Right lobe of liver (tissue), 6 donors: ENCODE results near the gene PAAF1. TPM values are rescaled to one million over a fixed set of nuclear protein-coding genes. Genes with fewer than 3 reads are reported as not detected.

Experiments used
- ATAC-seq, 4 donors: fragments of 200-7000 bp; cut with Tn5 transposase; one replicate each; pipeline ENCODE4 v1.9.1; 2020; ENCODE audit warnings: mild to moderate bottlenecking in 4 of 4, moderate library complexity in 4 of 4
- DNase-seq, 3 donors: peaks; one replicate each; pipeline ENCODE4 v3.0.0-alpha.2; 2020
- H3K27ac ChIP-seq, 3 donors: fragments of 200-600 bp; one replicate each; pipeline ENCODE4 v1.8.0; 2022
- H3K27me3 ChIP-seq, 2 donors: fragments of 200-600 bp; one replicate each; pipeline ENCODE4 v1.8.0; 2022
- H3K36me3 ChIP-seq, 4 donors: fragments of 200-600 bp; sonication (generic) in 1 of 4; one replicate each; pipeline versions ENCODE4 v1.5.1 to v1.8.0; 2017 to 2022; ENCODE audit warnings: control low read depth in 1 of 4
- H3K4me1 ChIP-seq, 4 donors: fragments of 200-600 bp; sonication (generic) in 1 of 4; one replicate each; pipeline versions ENCODE4 v1.5.1 to v1.8.0; 2017 to 2022; ENCODE audit warnings: control low read depth in 1 of 4
- H3K4me3 ChIP-seq, 3 donors: fragments of 200-600 bp; one replicate each; pipeline ENCODE4 v1.8.0; 2022
- H3K9me3 ChIP-seq, 4 donors: fragments of 200-600 bp; sonication (generic) in 1 of 4; one replicate each; pipeline versions ENCODE4 v1.5.1 to v1.8.0; 2017 to 2022; ENCODE audit warnings: control low read depth in 1 of 4
- POLR2A ChIP-seq: fragments of 450-650 bp; IDR thresholded peaks from one replicate; pipeline ENCODE4 v1.6.1; 2017; ENCODE audit warnings: antibody characterized with exemption, mild to moderate bottlenecking
- WGBS: methylation state at CpG from one replicate; pipeline ENCODE4 v1.1.6; 2018; ENCODE audit warnings: low coverage, low lambda C conversion rate; ENCODE audit not compliant: insufficient coverage; ENCODE audit errors: missing lambda C conversion rate; 5-methylcytosine and 5-hydroxymethylcytosine counted together
- intact Hi-C, 2 donors: fragments of 100-400 bp; cut with DNase I; formaldehyde crosslinking; loops; one replicate each; pipeline versions ENCODE4 v1.11.2 to v1.14.1; 2022
- total RNA-seq, 6 experiments: library from RNA; depleted of rRNA in 2 of 6; stranded (reverse); fragments of >200 nt in 2 of 6; fragmentation: NEBNext Ultra II Directional in 3 of 6; extraction: Animal tissue kit (Norgen Biotek cat#: 25700) in 3 of 6; gene quantifications; one replicate each; pipeline versions ENCODE4 v1.1.0 to v1.2.4, GENCODE V29; 2016 to 2023
- TF ChIP-seq, protein P1 (sequence below), 4 donors: fragments of 200-600 bp in 3 of 4; fragments of 450-650 bp in 1 of 4; IDR thresholded peaks; one replicate each; pipeline versions ENCODE4 v1.5.1 to v1.8.0; 2016 to 2022; ENCODE audit warnings: antibody characterized with exemption in 4 of 4, mild to moderate bottlenecking in 2 of 4
- donor health status: DM: no; HTN: yes; CAD: no.
- donor health status: DM: no; HTN: no; CAD: no.
- donor health status: DM: no; HTN: no; CAD: no.
- donor health status: DM: no; HTN: yes; CAD: no.
- donor health status: DM: no; HTN: yes; CAD: no.

Gene PAAF1
- total RNA-seq, 6 experiments from 2014 or later = 7.4 to 15.4 (median 9.1) TPM

DNA sequence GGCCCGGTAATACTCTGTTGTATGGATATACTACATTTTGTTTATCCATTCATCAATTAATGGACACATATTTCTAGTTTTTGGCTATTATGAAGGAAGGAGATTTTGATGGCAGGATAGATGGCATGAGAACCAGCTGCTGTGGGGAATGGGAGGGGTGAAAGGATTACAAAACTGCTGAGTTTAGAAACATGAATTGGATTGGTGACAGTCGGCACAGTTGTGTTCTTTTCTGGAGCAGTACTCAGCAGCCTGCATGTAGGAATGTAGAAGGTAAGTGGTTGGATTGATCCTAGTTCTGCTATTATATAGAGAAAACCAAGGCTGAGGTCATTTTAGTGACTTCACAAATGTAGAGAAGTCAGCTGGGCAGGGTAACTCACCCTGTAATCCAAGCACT is 7.1 kb downstream of the PAAF1 start:
- 93% methylated on average over 2 of the region's 2 CpGs for WGBS
- DNase-seq (no peak), ATAC-seq (no peak)
- H3K4me1 ChIP-seq = no peaks in the 10 kb centered on the region
- TF ChIP-seq, protein P1, sequence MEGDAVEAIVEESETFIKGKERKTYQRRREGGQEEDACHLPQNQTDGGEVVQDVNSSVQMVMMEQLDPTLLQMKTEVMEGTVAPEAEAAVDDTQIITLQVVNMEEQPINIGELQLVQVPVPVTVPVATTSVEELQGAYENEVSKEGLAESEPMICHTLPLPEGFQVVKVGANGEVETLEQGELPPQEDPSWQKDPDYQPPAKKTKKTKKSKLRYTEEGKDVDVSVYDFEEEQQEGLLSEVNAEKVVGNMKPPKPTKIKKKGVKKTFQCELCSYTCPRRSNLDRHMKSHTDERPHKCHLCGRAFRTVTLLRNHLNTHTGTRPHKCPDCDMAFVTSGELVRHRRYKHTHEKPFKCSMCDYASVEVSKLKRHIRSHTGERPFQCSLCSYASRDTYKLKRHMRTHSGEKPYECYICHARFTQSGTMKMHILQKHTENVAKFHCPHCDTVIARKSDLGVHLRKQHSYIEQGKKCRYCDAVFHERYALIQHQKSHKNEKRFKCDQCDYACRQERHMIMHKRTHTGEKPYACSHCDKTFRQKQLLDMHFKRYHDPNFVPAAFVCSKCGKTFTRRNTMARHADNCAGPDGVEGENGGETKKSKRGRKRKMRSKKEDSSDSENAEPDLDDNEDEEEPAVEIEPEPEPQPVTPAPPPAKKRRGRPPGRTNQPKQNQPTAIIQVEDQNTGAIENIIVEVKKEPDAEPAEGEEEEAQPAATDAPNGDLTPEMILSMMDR (IDR thresholded peaks at IDR 0.05) = no peak
- TF ChIP-seq POLR2A = no peak
- H3K4me3 ChIP-seq = no peak overlapping the region
- H3K9me3 ChIP-seq = no peaks in the 10 kb centered on the region
- H3K27me3 ChIP-seq = no peaks in the 10 kb centered on the region
- no peak overlapping the region for H3K27ac ChIP-seq
- intact Hi-C loops = no loop called here
- peaks cover 0 to 27% (median 0%) of the 10 kb centered on the region in 4 donors for H3K36me3 ChIP-seq

DNA sequence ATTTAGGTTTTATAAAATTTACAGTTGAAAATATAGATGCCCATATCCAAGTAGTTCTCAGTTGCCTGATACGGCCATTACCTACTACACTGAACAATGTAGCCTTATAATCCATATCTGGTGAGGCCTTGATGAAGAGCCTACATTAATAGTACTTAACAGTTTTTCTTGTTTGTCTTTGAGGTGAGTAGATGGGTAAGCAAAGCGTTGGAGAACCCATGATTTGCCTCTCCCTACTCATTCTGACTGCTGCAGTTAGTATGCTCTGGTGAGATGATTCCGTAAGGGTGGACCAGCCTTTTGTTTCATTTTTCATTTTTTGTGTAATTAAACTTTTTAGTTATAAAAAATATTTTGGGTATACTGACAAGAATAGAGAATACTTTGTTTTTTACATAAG is 11.4 kb downstream of the PAAF1 start:
- no peaks in the 10 kb centered on the region for H3K4me1 ChIP-seq
- no peaks in the 10 kb centered on the region for H3K27me3 ChIP-seq
- TF ChIP-seq, protein P1 (IDR thresholded peaks at IDR 0.05) = no peak
- TF ChIP-seq POLR2A = no peak
- peaks cover 0 to 63% (median 4%) of the 10 kb centered on the region in 4 donors for H3K36me3 ChIP-seq
- 87% methylated on average over 3 of the region's 3 CpGs for WGBS
- no peak for DNase-seq
- no peaks in the 10 kb centered on the region for H3K9me3 ChIP-seq
- intact Hi-C loops = no loop called here
- no peak overlapping the region for H3K4me3 ChIP-seq
- H3K27ac ChIP-seq = no peak overlapping the region
- ATAC-seq = no peak

DNA sequence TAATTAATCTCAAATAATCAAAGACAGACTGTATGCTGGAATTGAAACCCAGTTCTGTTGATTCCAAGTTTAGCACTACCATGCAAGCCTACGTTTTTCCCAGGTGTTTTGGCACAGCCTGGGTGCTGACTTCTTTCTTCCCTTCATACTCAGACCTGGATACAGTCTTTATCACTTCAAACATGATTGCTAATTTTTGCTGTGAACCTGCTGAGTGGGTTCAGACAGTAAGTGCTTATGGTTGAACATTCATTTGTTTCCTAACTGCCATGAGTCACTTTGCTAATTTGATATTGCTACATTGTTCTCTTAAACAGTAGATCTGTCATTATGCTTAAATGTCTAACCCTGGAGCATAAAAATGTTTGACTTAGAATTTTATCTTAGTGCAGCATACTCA is 12.2 kb downstream of the PAAF1 start:
- Histone ChIP-seq H3K4me1 (no peaks in the 10 kb centered on the region), H3K27ac (no peak overlapping the region), H3K27me3 (no peaks in the 10 kb centered on the region), H3K4me3 (no peak overlapping the region), H3K9me3 (no peaks in the 10 kb centered on the region), H3K36me3 (peaks cover 0 to 64% (median 4%) of the 10 kb centered on the region in 4 donors)
- ATAC-seq = no peak
- intact Hi-C loops = no loop called here
- TF ChIP-seq, protein P1 (IDR thresholded peaks at IDR 0.05) = no peak
- no peak for TF ChIP-seq POLR2A
- 75% methylated on average over 1 of the region's 1 CpG for WGBS
- no peak for DNase-seq

DNA sequence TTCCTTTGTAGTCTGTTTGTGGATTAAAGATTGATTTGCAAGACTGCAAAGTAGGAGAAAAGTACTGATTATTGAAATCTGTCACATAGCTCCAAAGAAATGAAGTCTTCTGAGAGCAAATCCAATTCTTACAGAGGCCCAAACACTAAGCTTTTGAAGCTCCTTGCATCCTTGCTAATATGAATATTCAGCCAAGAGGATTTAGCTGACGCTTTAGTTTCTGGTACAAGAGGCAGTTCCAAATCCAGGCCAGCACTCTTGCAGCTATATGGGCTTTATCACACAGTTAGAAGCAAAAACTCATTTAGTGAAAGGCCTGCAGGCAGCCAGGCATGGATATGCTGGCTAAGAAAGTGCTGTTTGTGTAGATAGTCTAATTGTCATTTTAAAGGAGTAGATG is 12.7 kb downstream of the PAAF1 start:
- H3K27ac ChIP-seq = no peak overlapping the region
- H3K4me1 ChIP-seq = no peaks in the 10 kb centered on the region
- no peak overlapping the region for H3K4me3 ChIP-seq
- H3K27me3 ChIP-seq = no peaks in the 10 kb centered on the region
- TF ChIP-seq, protein P1 (IDR thresholded peaks at IDR 0.05) = no peak
- no peak for TF ChIP-seq POLR2A
- intact Hi-C loops = no loop called here
- H3K9me3 ChIP-seq = no peaks in the 10 kb centered on the region
- ATAC-seq (no peak), DNase-seq (no peak)
- 89% methylated on average over 1 of the region's 1 CpG for WGBS
- H3K36me3 ChIP-seq = peaks cover 0 to 67% (median 4%) of the 10 kb centered on the region in 4 donors

DNA sequence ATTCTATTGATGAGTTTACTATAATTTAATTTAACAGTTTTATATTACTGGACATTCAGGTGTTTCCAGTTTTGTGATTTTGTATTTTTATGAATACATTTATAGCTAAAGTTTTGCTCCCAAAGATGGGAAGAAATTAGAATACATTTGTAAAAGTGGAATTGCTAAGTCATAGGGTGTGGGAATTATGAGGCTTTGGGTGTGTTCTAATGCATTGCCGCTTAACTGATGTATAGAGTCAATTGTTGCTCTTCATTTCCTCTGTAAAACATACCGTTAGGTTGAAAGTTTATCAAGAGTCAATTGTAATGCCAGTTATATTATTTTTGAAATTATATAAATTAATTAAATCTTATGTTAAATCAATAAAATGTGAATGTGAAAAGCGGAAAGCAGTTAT is 16.2 kb downstream of the PAAF1 start:
- no peak overlapping the region for H3K4me3 ChIP-seq
- peaks cover 0 to 55% (median 4%) of the 10 kb centered on the region in 4 donors for H3K36me3 ChIP-seq
- no peak for ATAC-seq
- no peaks in the 10 kb centered on the region for H3K4me1 ChIP-seq
- no peak for TF ChIP-seq POLR2A
- TF ChIP-seq, protein P1 (IDR thresholded peaks at IDR 0.05) = no peak
- H3K27ac ChIP-seq = no peak overlapping the region
- 96% methylated on average over 3 of the region's 3 CpGs for WGBS
- no peaks in the 10 kb centered on the region for H3K9me3 ChIP-seq
- H3K27me3 ChIP-seq = no peaks in the 10 kb centered on the region
- no peak for DNase-seq
- intact Hi-C loops = no loop called here
